Stimulated activated naive CD4-positive, alpha-beta T cell treated with Interleukin-2 at 50 U/mL for 16 hours (primary cell): ENCODE results near the gene PRKCD.

Source experiments
- DNase-seq: peaks from one replicate; lab custom pipeline; 2025; lab: John Stamatoyannopoulos, UW

The PRKCD gene

GRCh38 chr3:53160660-53161449 is at the start of gene PRKCD:
TSS of gene PRKCD (plus strand) at chr3:53161209. CDS start at chr3:53178423, 17,214 bp downstream.
- DNase-seq = peak; percentile 81

GRCh38 chr3:53111822-53112221 is 49.2 kb upstream of the PRKCD start:
- no peak for DNase-seq

- no peak for DNase-seq
Measured at GRCh38 chr3:53113293-53114010, 47.6 kb upstream of the PRKCD start.

GRCh38 chr3:53114011-53114400 is 47.0 kb upstream of the PRKCD start:
- DNase-seq = peak; percentile 70

DNA sequence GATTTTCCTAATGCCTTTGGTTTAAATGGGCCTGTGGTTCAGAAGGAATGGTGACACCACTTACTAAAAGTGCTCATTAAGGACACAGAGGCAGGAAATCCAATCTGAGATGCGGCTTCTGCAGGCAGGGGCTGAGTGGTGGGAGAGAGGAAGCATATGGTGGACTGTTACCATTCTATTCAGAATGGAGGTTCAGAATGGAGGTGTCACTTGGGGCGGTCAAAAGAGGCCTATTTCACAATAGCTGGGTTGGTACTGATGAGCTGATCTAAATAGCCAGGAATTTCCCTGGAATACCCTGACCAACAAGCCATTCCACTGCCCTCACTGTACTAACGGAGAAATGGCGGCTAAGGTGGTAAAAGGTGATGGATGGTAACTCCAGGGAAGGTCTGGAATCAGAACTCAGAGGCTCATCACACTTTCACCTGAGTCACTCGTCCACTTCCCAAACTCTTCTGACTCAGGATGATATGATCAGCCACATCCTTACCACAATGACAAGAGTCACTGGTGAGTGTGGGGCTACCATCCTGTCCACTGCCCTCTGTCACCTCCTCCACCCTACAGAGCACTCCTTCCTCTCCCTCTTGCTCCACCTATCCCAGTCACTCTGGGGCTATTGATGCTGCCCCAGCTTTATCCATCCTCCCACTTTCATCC is 46.5 kb upstream of the PRKCD start:
- DNase-seq = no peak

- no peak for DNase-seq
Measured at GRCh38 chr3:53116956-53117355, 44.1 kb upstream of the PRKCD start.

- no peak for DNase-seq
Measured at GRCh38 chr3:53120336-53120735, 40.7 kb upstream of the PRKCD start.

GRCh38 chr3:53122255-53122932 is 38.6 kb upstream of the PRKCD start:
- no peak for DNase-seq

DNA sequence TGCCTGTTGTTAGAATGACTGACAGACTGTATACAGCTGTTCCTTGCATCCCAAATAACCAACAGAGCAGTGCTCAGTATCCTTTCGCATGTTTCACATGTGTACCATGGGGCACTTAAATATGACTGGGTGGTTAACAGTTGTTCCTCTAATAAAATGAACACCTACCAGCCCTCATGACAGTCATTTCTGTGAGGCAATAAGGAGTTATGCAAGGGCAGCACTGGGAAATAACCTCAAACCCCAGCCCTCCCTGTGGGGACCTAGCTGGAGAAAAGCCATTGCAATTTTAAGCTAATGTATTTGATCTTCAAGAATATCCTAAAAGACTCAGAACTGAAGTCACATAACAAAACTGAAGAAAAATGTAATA is 38.1 kb upstream of the PRKCD start:
- DNase-seq = no peak

GRCh38 chr3:53123510-53123909 is 37.5 kb upstream of the PRKCD start:
- DNase-seq = no peak

GRCh38 chr3:53123953-53124352 is 37.1 kb upstream of the PRKCD start:
- no peak for DNase-seq

- no peak for DNase-seq
Measured at GRCh38 chr3:53126601-53127000, 34.4 kb upstream of the PRKCD start.

DNA sequence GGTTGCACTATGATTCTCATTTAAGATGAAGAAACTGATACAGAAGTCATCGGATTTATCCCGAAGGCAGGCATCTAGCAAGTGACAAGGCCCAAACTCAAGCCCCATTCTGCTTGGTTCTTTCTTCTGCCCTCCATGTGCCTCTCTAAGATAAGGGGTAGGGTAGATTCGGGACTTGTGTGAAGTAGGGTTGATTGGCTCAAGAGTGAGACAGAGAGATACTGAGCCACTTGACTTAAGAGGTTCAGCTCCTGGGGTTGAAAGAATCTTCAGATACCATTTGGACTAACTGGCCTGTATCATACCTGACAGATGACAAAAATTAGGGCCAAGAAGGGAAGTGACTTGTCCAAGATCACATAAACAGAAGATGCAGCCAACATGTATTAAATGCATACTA is 31.7 kb upstream of the PRKCD start:
- no peak for DNase-seq

- DNase-seq = peak; percentile 97
Measured at GRCh38 chr3:53130179-53131061, 30.6 kb upstream of the PRKCD start, which contains the start of gene RFT1. TSS of gene RFT1 (minus strand) at chr3:53130435. CDS start at chr3:53130400, 35 bp downstream.

- DNase-seq = no peak
Measured at GRCh38 chr3:53131096-53131495, 29.9 kb upstream of the PRKCD start.

GRCh38 chr3:53132347-53132746 is 28.7 kb upstream of the PRKCD start:
- no peak for DNase-seq

GRCh38 chr3:53134631-53135232 is 26.3 kb upstream of the PRKCD start:
- peak; percentile 46 for DNase-seq

DNA sequence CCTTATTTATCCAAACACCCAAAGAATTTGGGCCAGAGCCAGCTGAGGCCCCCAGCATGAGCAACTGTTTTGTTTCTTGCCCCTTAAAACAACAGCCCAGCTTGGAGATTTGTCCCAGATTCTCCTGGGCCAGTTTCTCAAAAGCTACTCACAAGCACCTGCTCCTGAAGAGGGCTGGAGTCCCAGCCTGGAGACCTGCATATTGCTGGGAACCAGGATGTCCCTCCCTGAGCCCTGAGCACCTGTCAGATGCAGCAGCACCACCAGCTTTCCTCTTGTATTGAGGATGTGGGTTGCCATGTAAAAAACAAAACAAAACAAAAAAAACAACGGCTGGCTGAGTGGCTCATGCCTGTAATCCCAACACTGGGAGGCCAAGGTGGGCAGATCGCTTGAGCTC is 23.8 kb upstream of the PRKCD start:
- DNase-seq = no peak

DNA sequence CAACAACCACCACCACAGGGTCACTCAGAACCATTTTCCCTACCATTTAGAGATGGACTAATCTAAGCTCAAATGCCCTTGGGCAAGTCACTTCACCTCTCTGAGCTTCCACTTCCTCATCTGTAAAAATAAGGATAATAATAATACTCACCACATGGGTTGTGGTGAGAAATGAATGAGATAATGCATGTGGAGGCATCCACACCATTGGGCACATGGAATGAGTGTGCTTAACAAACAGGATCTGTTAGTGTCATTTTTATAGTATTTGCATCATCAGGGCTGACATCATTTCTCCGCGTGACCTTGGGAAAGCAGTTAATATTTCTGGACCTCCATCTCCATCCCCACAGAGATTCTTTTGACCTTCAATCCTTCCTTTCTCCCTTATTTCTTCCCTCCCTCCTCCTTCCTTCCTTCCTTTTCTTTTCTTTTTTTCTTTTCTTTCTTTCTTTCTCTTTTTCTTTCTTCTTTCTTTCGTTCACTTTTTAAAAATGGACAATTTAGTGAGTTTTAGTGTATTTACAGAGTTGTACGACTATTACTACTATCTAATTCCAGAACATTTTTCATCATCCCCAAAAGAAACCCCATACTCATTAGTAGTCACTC is 23.1 kb upstream of the PRKCD start:
- no peak for DNase-seq
